Myometrial cell (primary cell): Measurements from ENCODE around the gene DUSP7. TPM values are rescaled to one million over a fixed set of nuclear protein-coding genes. Genes with fewer than 3 reads are reported as not detected.

ENCODE experiments used
- total RNA-seq: library from RNA; depleted of rRNA; stranded (reverse); fragments of >200 nt; gene quantifications from 2 replicates; pipeline ENCODE4 v1.2.3, GENCODE V29; 2015

The DUSP7 gene
- 12.6 and 17.3 TPM in 2 replicates for total RNA-seq

DNA sequence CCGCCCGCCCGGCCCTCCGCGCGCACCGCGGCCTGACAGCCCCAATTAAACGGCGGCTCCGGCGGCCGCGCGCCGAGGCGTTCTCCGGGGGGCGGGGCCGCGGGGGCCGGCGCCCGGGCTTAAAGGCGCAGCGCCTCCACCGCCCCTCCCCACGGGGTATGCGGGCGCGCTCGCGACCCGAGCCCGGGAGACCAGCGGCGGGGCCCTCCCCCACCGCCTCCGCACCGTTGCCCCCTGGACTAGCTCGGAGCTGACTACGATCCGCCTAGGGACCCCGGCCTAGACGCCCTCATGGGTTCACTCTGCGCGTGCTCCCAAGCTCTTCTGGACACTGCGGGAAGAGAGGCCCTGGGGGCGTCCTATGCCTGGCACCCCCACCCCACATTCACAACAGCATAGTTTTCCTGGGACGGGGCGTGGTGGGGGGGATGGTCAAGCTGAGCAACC lies at the start of gene DUSP7:
Gene DUSP7, minus strand, starts transcription at position 51 of the 447 bp plus-strand sequence. CDS start 205 bp downstream, outside the sequence.

Other genes with a start within 250 kb of the DUSP7 start
- not detected in 2 replicates for gene IQCF2, start 195.0 kb downstream of the DUSP7 start, total RNA-seq
- gene IQCF5, start 181.0 kb downstream of the DUSP7 start, total RNA-seq, result not detected in 2 replicates
- not detected in 2 replicates for gene IQCF1, start 153.2 kb downstream of the DUSP7 start, total RNA-seq
- gene RRP9, start 114.7 kb downstream of the DUSP7 start, total RNA-seq, result 25.5 and 30.0 TPM in 2 replicates
- 35.6 and 51.3 TPM in 2 replicates for gene PARP3, start 114.2 kb downstream of the DUSP7 start, total RNA-seq
- gene GPR62, start 101.2 kb downstream of the DUSP7 start, total RNA-seq, result not detected in 2 replicates
- 66.3 and 87.4 TPM in 2 replicates for gene PCBP4, start 89.1 kb downstream of the DUSP7 start, total RNA-seq
- gene ABHD14B, start 82.5 kb downstream of the DUSP7 start, total RNA-seq, result 51.6 and 62.0 TPM in 2 replicates
- 21.3 and 25.4 TPM in 2 replicates for gene ABHD14A, start 81.5 kb downstream of the DUSP7 start, total RNA-seq
- 49.8 and 68.0 TPM in 2 replicates for gene ACY1, start 73.0 kb downstream of the DUSP7 start, total RNA-seq
- 1,782 and 2,109 TPM in 2 replicates for gene RPL29, start 60.7 kb downstream of the DUSP7 start, total RNA-seq
- 11.2 and 15.8 TPM in 2 replicates for gene POC1A, start 97.9 kb upstream of the DUSP7 start, total RNA-seq
- 48.0 and 49.0 TPM in 2 replicates for gene ALAS1, start 141.6 kb upstream of the DUSP7 start, total RNA-seq
- not detected in 2 replicates for gene TLR9, start 169.1 kb upstream of the DUSP7 start, total RNA-seq
- gene TWF2, start 182.6 kb upstream of the DUSP7 start, total RNA-seq, result 228 and 236 TPM in 2 replicates
- gene PPM1M, start 189.2 kb upstream of the DUSP7 start, total RNA-seq, result 22.7 and 27.7 TPM in 2 replicates
- gene WDR82, start 222.1 kb upstream of the DUSP7 start, total RNA-seq, result 45.3 and 48.7 TPM in 2 replicates
- 13.1 and 21.9 TPM in 2 replicates for gene GLYCTK, start 231.3 kb upstream of the DUSP7 start, total RNA-seq